Measurements from ENCODE around the gene AGMO. TPM values are rescaled to one million over a fixed set of nuclear protein-coding genes. Genes with fewer than 3 reads are reported as not detected.

Gene AGMO
- total RNA-seq, 2 donors from 2014 or later, result not detected

DNA sequence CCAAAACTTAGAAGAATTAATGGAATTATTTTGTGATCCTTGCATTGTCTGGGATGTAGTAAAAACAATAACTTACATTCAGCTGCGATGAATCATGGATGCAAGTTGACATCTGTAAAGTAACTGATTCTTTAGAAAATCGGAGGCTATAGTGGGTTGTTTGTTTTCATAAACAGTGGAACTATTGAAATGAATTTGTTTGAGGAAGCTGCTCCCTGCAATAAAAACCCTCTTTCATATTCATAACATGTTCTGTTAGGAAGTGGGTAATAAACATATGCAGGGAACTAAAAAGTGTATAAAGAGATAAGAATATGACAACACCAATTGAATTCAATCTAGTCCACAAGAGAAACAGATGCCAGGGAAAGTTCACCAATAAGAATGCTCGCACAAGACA lies 53.6 kb downstream of the AGMO start:
- H3K27me3 Mint-ChIP-seq (ENCODE audit: low read depth), result no peaks in the 10 kb centered on the region
- ATAC-seq (replicated peaks in 1 of 2) (no peak), DNase-seq (no peak)
- no peak overlapping the region for H3K4me3 Mint-ChIP-seq
- H3K36me3 Mint-ChIP-seq (ENCODE audit: insufficient read depth in 2 of 2), result no peaks in the 10 kb centered on the region
- H3K9me3 Mint-ChIP-seq, result no peaks in the 10 kb centered on the region
- no peak overlapping the region for H3K27ac Mint-ChIP-seq
- no peaks in the 10 kb centered on the region for H3K4me1 Mint-ChIP-seq (ENCODE audit: low read depth)

DNA sequence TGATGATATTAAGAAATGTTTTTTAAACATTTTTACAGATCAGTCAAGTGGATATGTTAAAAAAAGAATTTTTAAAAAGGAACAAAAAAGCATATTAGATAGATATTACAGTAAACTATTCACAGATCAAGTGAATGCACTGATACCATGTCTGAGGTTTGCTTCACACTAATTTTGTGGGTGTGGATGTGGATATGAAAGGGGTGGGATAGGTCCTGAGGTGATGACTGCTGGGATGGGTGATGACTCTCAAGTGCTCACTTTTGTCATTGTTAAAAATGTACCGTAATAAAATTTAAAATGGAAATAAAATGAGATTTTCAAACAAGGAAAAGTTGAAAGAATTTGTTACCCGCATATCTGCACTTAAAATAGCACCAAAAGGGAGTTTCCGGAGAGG lies 54.1 kb downstream of the AGMO start:
- ATAC-seq (replicated peaks in 1 of 2) (no peak), DNase-seq (no peak)
- Mint-ChIP-seq H3K9me3 (peaks cover 1% of the 10 kb centered on the region in 2 donors), H3K27ac (no peak overlapping the region), H3K4me3 (no peak overlapping the region), H3K27me3 (ENCODE audit: low read depth) (no peaks in the 10 kb centered on the region), H3K4me1 (ENCODE audit: low read depth) (no peaks in the 10 kb centered on the region), H3K36me3 (ENCODE audit: insufficient read depth in 2 of 2) (no peaks in the 10 kb centered on the region)

DNA sequence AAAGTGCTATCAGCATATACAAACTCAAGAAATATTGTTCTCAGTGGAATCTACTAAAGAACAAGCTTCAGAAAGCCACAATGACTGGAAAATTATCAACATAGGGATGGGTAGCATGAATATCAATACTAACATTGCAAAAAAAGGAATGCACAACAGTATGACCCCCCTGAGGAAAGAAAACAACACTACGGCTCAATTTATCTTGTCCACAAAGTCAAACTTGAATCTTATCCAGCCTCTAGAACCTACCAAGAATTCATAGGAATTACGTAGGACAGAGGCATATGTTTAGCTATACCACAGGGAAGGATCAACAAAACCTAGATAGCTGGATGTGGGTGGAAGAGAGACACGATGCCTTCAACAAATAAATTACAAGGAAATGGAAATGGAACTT lies 54.6 kb downstream of the AGMO start:
- Mint-ChIP-seq H3K27me3 (ENCODE audit: low read depth) (no peaks in the 10 kb centered on the region), H3K4me3 (no peak overlapping the region)
- no peak for ATAC-seq (replicated peaks in 1 of 2)

DNA sequence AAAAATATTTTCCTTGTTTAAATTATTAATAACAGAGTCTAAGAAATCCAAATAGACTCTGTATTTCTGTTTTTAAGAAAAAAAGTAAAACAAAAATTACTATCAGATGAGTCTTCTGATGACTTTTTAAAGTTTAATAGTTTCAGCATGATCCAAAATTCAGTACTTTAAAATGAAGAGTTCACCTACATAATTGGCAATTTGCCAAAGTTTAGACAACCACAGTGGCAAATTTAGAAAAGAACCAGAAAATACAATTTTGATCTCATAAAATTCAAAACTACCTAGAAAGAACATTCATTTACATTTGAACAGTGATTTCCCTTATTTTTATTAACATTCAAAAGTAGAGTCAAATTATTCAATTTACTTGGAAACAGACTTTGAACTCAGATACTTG lies 56.1 kb downstream of the AGMO start:
- DNase-seq, result no peak
- H3K4me1 Mint-ChIP-seq (ENCODE audit: low read depth), result no peaks in the 10 kb centered on the region
- no peak for ATAC-seq (replicated peaks in 1 of 2)
- no peaks in the 10 kb centered on the region for H3K27me3 Mint-ChIP-seq (ENCODE audit: low read depth)
- H3K9me3 Mint-ChIP-seq, result peaks cover 1% of the 10 kb centered on the region in 2 donors
- H3K36me3 Mint-ChIP-seq (ENCODE audit: insufficient read depth in 2 of 2), result no peaks in the 10 kb centered on the region
- no peak overlapping the region for H3K4me3 Mint-ChIP-seq
- no peak overlapping the region for H3K27ac Mint-ChIP-seq

More for the DNA sequence above, 54.6 kb downstream of the AGMO start:
- Mint-ChIP-seq H3K9me3 (peaks cover 1% of the 10 kb centered on the region in 2 donors), H3K4me1 (ENCODE audit: low read depth) (no peaks in the 10 kb centered on the region), H3K36me3 (ENCODE audit: insufficient read depth in 2 of 2) (no peaks in the 10 kb centered on the region), H3K27ac (no peak overlapping the region)
- DNase-seq, result no peak

DNA sequence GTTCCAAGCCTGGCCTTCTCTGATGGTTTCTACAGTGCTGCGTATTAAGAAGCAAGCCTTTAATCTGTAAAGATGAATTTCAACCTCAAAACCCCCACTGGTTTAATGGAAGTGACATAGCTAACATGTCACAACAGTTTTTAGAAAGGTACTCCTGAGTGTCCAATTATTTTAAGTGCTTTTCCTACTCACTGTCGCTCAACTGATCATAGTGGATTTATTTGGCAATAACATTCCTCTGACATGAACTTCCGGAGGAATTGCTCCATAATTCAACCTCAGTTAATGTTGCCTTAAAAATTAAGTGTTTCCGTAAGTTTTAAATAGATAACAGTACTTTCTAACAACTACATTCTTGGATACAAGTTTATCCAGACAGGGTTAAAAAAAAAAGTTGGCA lies 57.5 kb downstream of the AGMO start:
- no peak for DNase-seq
- no peak overlapping the region for H3K4me3 Mint-ChIP-seq
- ATAC-seq (replicated peaks in 1 of 2), result no peak
- no peaks in the 10 kb centered on the region for H3K36me3 Mint-ChIP-seq (ENCODE audit: insufficient read depth in 2 of 2)
- H3K9me3 Mint-ChIP-seq, result peaks cover 1 to 3% of the 10 kb centered on the region in 2 donors
- H3K4me1 Mint-ChIP-seq (ENCODE audit: low read depth), result no peaks in the 10 kb centered on the region
- no peak overlapping the region for H3K27ac Mint-ChIP-seq
- no peaks in the 10 kb centered on the region for H3K27me3 Mint-ChIP-seq (ENCODE audit: low read depth)

DNA sequence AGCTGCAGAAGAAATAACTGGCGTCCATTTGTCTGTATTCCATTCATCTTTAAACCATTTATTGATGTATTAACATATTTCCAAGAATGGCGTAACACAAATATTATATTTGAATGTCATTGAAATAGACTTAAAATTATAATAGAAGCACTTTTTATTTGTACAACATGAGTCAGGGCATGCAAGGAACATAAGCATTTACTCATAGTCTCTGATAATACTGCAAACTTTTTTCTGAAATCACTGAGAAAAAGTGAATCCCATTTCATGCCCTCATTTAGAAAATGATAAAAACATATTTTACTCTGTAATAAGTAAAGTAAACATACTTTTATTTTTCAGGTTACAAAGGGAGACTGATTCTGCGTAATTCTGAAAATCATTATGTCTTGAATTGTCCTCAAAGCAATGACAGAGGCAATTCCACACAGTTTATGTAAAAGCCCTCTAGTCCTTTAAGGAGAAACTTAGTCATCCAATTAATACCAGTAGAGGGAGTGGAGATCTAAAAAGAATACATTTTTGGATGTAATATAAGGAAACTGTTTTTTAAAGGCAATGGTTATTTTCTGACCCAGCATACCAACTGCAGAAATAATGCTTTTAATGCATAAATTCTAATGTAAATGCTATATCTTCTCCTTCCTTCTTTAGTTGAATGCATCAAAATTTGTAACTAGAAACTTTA lies 58.1 kb downstream of the AGMO start:
- H3K4me1 Mint-ChIP-seq (ENCODE audit: low read depth), result no peaks in the 10 kb centered on the region
- DNase-seq (no peak), ATAC-seq (replicated peaks in 1 of 2) (no peak)
- H3K27me3 Mint-ChIP-seq (ENCODE audit: low read depth), result no peaks in the 10 kb centered on the region
- H3K36me3 Mint-ChIP-seq (ENCODE audit: insufficient read depth in 2 of 2), result no peaks in the 10 kb centered on the region
- peaks cover 1 to 3% of the 10 kb centered on the region in 2 donors for H3K9me3 Mint-ChIP-seq
- no peak overlapping the region for H3K4me3 Mint-ChIP-seq
- no peak overlapping the region for H3K27ac Mint-ChIP-seq

DNA sequence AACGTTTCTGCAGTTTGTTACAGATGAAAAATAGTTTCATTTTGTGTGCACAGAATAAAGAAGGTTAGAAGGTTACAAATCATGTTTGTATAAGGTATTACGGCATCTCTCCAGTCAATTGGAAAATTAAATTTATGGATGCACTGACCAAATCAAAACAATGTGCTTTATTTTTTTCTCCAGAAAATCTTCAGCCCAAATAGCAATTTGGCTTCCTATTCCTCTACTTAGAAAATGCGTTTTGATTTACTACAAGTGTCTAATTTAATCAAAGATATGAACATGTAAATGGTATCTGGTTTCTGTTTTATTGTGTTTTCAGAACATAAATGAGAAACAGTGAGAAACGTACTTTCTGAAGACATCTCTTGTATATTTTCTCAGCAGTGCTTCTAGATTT lies 63.4 kb downstream of the AGMO start:
- Mint-ChIP-seq H3K27ac (no peak overlapping the region), H3K36me3 (ENCODE audit: insufficient read depth in 2 of 2) (no peaks in the 10 kb centered on the region), H3K9me3 (peaks cover 3 to 8% of the 10 kb centered on the region in 2 donors), H3K4me3 (no peak overlapping the region), H3K4me1 (ENCODE audit: low read depth) (no peaks in the 10 kb centered on the region), H3K27me3 (ENCODE audit: low read depth) (no peaks in the 10 kb centered on the region)
- DNase-seq (no peak), ATAC-seq (replicated peaks in 1 of 2) (no peak)

DNA sequence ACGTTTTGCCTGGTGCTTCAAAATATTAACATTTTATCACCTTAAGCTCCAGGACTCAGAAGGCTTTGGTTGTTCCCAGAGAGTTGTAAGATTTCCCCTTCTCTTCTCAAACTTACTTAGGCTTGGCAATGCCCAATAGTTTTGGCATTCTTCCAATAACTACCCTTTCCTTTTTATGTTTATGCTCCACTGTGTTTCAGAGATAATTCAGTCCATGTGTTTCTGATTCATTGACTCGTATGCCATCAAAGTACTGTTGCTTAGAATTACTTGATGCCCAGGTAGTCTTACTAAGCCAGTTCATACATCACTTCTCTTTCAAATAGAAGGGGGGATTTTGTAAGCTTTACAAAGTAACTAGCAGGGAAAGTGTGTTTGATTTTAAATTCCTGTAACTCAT lies 66.6 kb downstream of the AGMO start:
- H3K36me3 Mint-ChIP-seq (ENCODE audit: insufficient read depth in 2 of 2), result no peaks in the 10 kb centered on the region
- DNase-seq, result no peak
- ATAC-seq (replicated peaks in 1 of 2), result no peak
- H3K27me3 Mint-ChIP-seq (ENCODE audit: low read depth), result no peaks in the 10 kb centered on the region
- H3K27ac Mint-ChIP-seq, result no peak overlapping the region
- no peak overlapping the region for H3K4me3 Mint-ChIP-seq
- no peaks in the 10 kb centered on the region for H3K4me1 Mint-ChIP-seq (ENCODE audit: low read depth)
- peaks cover 3 to 5% of the 10 kb centered on the region in 2 donors for H3K9me3 Mint-ChIP-seq

DNA sequence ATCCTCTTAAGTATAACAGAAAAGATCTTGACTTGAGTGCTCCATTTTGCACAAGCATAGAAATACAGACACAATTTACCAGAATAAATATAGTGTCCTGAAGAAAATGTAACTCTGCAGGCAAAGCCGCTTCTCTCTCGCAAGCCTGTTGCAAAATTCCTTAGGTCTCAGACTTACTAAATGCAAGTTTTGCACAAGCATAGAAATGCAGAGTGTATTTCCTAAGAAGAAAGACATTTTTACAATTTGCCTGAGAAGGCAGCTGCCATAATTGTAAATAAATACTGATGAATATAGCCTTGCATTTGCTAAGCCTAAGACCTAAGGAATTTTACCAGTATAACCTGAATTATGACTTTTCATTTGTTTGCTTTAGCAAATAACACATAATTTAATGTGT lies 67.1 kb downstream of the AGMO start:
- Mint-ChIP-seq H3K4me3 (no peak overlapping the region), H3K4me1 (ENCODE audit: low read depth) (no peaks in the 10 kb centered on the region), H3K9me3 (peaks cover 4 to 5% of the 10 kb centered on the region in 2 donors), H3K27ac (no peak overlapping the region), H3K27me3 (ENCODE audit: low read depth) (no peaks in the 10 kb centered on the region), H3K36me3 (ENCODE audit: insufficient read depth in 2 of 2) (no peaks in the 10 kb centered on the region)
- DNase-seq, result no peak
- no peak for ATAC-seq (replicated peaks in 1 of 2)

DNA sequence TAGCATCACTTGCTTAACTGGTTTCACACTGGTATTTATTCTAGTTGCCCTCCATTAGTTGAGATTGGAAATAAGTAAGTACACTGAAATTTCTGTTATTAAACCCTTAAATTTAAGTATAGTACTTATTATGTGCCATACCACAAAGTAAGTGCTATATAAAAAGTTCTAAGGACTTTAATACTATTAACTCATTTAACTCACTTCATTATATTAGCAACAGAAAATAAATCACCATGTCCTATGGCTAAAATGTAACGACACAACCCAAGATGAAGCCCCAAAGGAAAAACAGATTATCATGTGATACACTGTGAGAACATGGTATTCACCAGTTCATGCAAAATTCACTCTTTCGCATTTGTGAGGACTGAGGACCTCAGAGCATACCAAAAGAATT lies 70.5 kb downstream of the AGMO start:
- DNase-seq (no peak), ATAC-seq (replicated peaks in 1 of 2) (no peak)
- H3K9me3 Mint-ChIP-seq, result peaks cover 4 to 5% of the 10 kb centered on the region in 2 donors
- H3K36me3 Mint-ChIP-seq (ENCODE audit: insufficient read depth in 2 of 2), result no peaks in the 10 kb centered on the region
- H3K27me3 Mint-ChIP-seq (ENCODE audit: low read depth), result no peaks in the 10 kb centered on the region
- no peak overlapping the region for H3K27ac Mint-ChIP-seq
- no peak overlapping the region for H3K4me3 Mint-ChIP-seq
- no peaks in the 10 kb centered on the region for H3K4me1 Mint-ChIP-seq (ENCODE audit: low read depth)

DNA sequence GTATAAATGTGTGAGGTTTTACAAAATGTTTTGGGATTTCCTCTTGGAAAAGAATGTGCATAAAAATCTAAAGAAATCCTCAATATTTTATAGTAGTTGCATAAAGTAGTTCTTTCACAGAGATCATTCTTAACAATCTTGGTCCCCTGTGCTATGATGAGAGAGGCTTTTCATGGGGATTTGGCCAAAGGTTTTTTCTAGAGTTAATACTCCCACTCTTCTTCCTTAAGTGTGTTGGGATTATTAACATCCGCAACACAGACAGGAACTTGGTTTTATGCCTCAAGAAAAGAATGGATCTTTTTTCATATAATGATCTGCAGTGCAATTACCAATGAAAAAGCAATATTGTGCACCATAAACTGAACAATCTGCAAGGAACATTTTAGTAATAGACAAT lies 71.5 kb downstream of the AGMO start:
- H3K27ac Mint-ChIP-seq, result no peak overlapping the region
- DNase-seq (no peak), ATAC-seq (replicated peaks in 1 of 2) (no peak)
- no peaks in the 10 kb centered on the region for H3K36me3 Mint-ChIP-seq (ENCODE audit: insufficient read depth in 2 of 2)
- H3K4me1 Mint-ChIP-seq (ENCODE audit: low read depth), result no peaks in the 10 kb centered on the region
- peaks cover 3 to 5% of the 10 kb centered on the region in 2 donors for H3K9me3 Mint-ChIP-seq
- H3K27me3 Mint-ChIP-seq (ENCODE audit: low read depth), result no peaks in the 10 kb centered on the region
- H3K4me3 Mint-ChIP-seq, result no peak overlapping the region

DNA sequence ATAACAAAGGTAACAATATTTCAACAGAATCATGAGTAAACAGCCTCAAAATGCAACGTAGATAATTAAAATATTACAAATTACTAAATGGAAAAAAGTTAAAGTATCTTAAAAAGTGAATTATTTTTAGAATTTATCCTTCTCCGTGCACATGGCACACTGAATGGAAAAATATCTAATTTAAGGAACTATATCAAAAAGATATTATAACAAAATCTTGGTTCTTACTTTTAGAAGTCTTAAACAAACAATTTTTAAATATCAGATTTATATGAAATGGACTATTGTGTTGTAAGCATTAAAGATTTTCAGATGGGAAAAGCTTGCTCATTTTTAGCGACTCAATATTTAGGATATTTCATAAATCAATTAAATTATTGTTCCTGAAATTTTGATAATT lies 72.0 kb downstream of the AGMO start:
- no peak overlapping the region for H3K27ac Mint-ChIP-seq
- no peak for DNase-seq
- no peaks in the 10 kb centered on the region for H3K36me3 Mint-ChIP-seq (ENCODE audit: insufficient read depth in 2 of 2)

DNA sequence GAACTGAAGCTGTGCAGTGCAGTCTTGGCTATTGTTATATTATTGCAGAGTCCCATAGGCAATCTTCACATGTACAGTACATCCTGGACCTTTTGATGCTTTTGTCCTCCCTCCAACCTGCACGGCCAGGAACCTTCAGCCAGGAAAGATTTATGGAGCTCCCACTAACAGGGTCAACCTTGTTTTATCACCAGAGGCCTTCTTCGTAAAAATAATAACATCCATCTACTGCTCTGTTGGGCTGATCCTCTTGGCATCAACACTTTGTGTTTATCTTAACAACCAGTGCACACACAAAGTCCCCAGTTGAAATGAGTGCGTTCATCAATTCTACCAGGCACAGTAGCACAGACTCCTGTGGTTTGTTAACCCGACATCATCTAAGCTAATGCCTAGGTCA lies 72.4 kb downstream of the AGMO start:
- Mint-ChIP-seq H3K4me3 (no peak overlapping the region), H3K9me3 (peaks cover 4 to 7% of the 10 kb centered on the region in 2 donors), H3K36me3 (ENCODE audit: insufficient read depth in 2 of 2) (no peaks in the 10 kb centered on the region), H3K27ac (no peak overlapping the region), H3K27me3 (ENCODE audit: low read depth) (no peaks in the 10 kb centered on the region), H3K4me1 (ENCODE audit: low read depth) (no peaks in the 10 kb centered on the region)
- DNase-seq, result no peak
- ATAC-seq (replicated peaks in 1 of 2), result no peak

More for the DNA sequence above, 72.0 kb downstream of the AGMO start:
- ATAC-seq (replicated peaks in 1 of 2), result no peak
- Mint-ChIP-seq H3K9me3 (peaks cover 2 to 5% of the 10 kb centered on the region in 2 donors), H3K27me3 (ENCODE audit: low read depth) (no peaks in the 10 kb centered on the region), H3K4me1 (ENCODE audit: low read depth) (no peaks in the 10 kb centered on the region), H3K4me3 (no peak overlapping the region)

DNA sequence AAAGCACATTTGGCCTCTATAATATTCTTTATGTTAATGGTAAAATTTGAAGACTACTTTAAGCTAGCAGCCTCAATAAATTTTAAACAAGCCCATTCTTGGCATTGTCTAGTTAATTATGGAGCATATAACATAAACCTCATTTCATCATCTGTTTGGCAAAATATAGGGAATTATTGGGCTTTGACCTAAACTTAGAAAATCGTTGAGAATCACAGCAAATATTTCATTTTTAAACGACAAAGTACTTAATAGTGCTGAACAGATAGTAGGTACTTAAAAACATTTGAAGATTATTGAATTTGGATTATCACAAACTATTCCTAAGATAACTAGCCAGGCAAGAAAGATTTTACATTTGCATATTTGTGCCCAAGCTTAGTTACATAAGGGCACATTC lies 73.4 kb downstream of the AGMO start:
- Mint-ChIP-seq H3K27ac (no peak overlapping the region), H3K9me3 (peaks cover 4 to 7% of the 10 kb centered on the region in 2 donors), H3K4me1 (ENCODE audit: low read depth) (no peaks in the 10 kb centered on the region), H3K27me3 (ENCODE audit: low read depth) (no peaks in the 10 kb centered on the region), H3K36me3 (ENCODE audit: insufficient read depth in 2 of 2) (no peaks in the 10 kb centered on the region), H3K4me3 (no peak overlapping the region)
- ATAC-seq (replicated peaks in 1 of 2) (no peak), DNase-seq (no peak)

Measured in activated T-cell treated with anti-CD3 and anti-CD28 coated beads, Interleukin-2, amount 50 U/mL, for 72 hours (primary cell).